SU-DHL-6 (cell line): ENCODE data around the gene ZNF841.

Source experiments
- H2AFZ ChIP-seq: fragments of 200-600 bp; sonication (generic); 2 replicates; pipeline ENCODE4 v1.6.1; 2014; ENCODE audit warnings: low read depth, mild to moderate bottlenecking, moderate library complexity, mixed read lengths, antibody characterized with exemption, low read length; ENCODE audit not compliant: severe bottlenecking
- H3F3A ChIP-seq: fragments of 200-600 bp; shearing (Covaris generic); 2 replicates; pipeline ENCODE4 v1.6.0; 2016; ENCODE audit warnings: antibody characterized with exemption, mild to moderate bottlenecking; ENCODE audit not compliant: insufficient read depth
- H3K27ac ChIP-seq: fragments of 200-600 bp; sonication (generic); 2 replicates; pipeline ENCODE4 v1.5.1; 2016; ENCODE audit warnings: low read depth, mild to moderate bottlenecking, low read length, moderate library complexity, mixed read lengths
- H3K27me3 ChIP-seq: fragments of 200-600 bp; sonication (generic), shearing (Covaris generic); 2 replicates; pipeline ENCODE4 v1.6.0; 2014; ENCODE audit warnings: mild to moderate bottlenecking, low read length
- H3K36me3 ChIP-seq: fragments of 200-600 bp; sonication (generic); 2 replicates; pipeline ENCODE4 v1.6.1; 2014; ENCODE audit warnings: mild to moderate bottlenecking, low read length, mixed read lengths
- H3K4me2 ChIP-seq: fragments of 300-600, 200-600 bp; shearing (Covaris generic), sonication (generic); 2 replicates; pipeline ENCODE4 v1.6.0; 2014; ENCODE audit warnings: low read length, low read depth, mild to moderate bottlenecking; ENCODE audit not compliant: poor library complexity, severe bottlenecking
- H3K4me3 ChIP-seq: fragments of 200-600 bp; sonication (generic); 2 replicates; pipeline ENCODE4 v1.5.1; 2014; ENCODE audit warnings: antibody characterized with exemption, low read length, mild to moderate bottlenecking, mixed read lengths; ENCODE audit not compliant: insufficient read depth, poor library complexity, severe bottlenecking
- H3K79me2 ChIP-seq: fragments of 200-600 bp; sonication (generic); 2 replicates; pipeline ENCODE4 v1.6.1; 2014; ENCODE audit warnings: mild to moderate bottlenecking, low read length, moderate library complexity; ENCODE audit not compliant: insufficient read depth
- H3K9ac ChIP-seq: fragments of 200-600 bp; sonication (generic); 2 replicates; pipeline ENCODE4 v1.7.0; 2014; ENCODE audit warnings: mild to moderate bottlenecking, low read length
- H3K9me2 ChIP-seq: fragments of 200-600 bp; sonication (generic); replicated peaks from 2 replicates; pipeline ENCODE4 v1.6.1; 2014; ENCODE audit warnings: low read length; ENCODE audit not compliant: insufficient read depth
- H3K9me3 ChIP-seq: fragments of 200-600 bp; sonication (generic); 2 replicates; pipeline ENCODE4 v1.6.1; 2014; ENCODE audit warnings: low read length, mixed read lengths; ENCODE audit not compliant: insufficient read depth
- H4K20me1 ChIP-seq: fragments of 200-600 bp; sonication (generic); 2 replicates; pipeline ENCODE4 v1.6.1; 2014; ENCODE audit warnings: low read depth, mild to moderate bottlenecking, antibody characterized with exemption, low read length, moderate library complexity, mixed read lengths
- EZH2phosphoT487 ChIP-seq: fragments of 200-600 bp; sonication (generic), shearing (Covaris generic); conservative IDR thresholded peaks from 2 replicates; pipeline ENCODE4 v1.6.1; 2018; ENCODE audit warnings: mild to moderate bottlenecking, antibody characterized with exemption, low read length, moderate library complexity, mixed read lengths
- TF ChIP-seq, protein P1 (sequence below): fragments of 200-600 bp; sonication (generic); IDR thresholded peaks from one replicate; pipeline ENCODE4 v1.5.1; 2017; ENCODE audit warnings: antibody characterized with exemption, mild to moderate bottlenecking, low read length, moderate library complexity; ENCODE audit not compliant: insufficient read depth, poor library complexity, severe bottlenecking

Gene ZNF841

DNA sequence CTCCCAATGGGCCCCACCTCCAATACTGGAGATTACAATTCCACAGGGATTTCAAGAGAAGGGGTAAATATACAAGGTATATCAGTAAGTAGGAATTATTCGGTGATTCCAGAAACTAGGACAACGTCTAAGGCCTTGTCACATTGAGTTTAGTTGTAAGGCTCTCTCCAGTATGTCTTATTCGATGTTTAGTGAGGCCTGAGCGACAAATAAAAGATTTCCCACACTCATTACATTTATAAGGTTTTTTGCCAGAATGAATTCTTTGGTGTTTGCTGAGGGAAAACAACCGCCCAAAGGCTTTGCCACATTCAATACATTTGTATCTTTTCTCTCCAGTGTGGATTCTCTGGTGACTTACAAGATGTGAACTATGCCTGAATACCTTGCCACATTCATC lies 19.1 kb upstream of the ZNF841 start:
- Histone ChIP-seq H3K4me3 (no peak overlapping the region), H3K9ac (no peak overlapping the region), H3K79me2 (no peaks in the 10 kb centered on the region), H2AFZ (no peak overlapping the region), H3K9me3 (peaks cover 90% of the 10 kb centered on the region; the same call in 1 of the 2 replicates), H3K4me2 (no peak overlapping the region), H4K20me1 (no peaks in the 10 kb centered on the region), H3K36me3 (peaks cover 48% of the 10 kb centered on the region), H3K27ac (no peak overlapping the region), H3F3A (no peaks in the 10 kb centered on the region), H3K9me2 (no peaks in the 10 kb centered on the region), H3K27me3 (no peaks in the 10 kb centered on the region)
- TF ChIP-seq EZH2phosphoT487: no peak
- TF ChIP-seq, protein P1, sequence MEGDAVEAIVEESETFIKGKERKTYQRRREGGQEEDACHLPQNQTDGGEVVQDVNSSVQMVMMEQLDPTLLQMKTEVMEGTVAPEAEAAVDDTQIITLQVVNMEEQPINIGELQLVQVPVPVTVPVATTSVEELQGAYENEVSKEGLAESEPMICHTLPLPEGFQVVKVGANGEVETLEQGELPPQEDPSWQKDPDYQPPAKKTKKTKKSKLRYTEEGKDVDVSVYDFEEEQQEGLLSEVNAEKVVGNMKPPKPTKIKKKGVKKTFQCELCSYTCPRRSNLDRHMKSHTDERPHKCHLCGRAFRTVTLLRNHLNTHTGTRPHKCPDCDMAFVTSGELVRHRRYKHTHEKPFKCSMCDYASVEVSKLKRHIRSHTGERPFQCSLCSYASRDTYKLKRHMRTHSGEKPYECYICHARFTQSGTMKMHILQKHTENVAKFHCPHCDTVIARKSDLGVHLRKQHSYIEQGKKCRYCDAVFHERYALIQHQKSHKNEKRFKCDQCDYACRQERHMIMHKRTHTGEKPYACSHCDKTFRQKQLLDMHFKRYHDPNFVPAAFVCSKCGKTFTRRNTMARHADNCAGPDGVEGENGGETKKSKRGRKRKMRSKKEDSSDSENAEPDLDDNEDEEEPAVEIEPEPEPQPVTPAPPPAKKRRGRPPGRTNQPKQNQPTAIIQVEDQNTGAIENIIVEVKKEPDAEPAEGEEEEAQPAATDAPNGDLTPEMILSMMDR: no peak

GRCh38 chr19:52112624-52113023 lies 17.1 kb upstream of the ZNF841 start:
- Histone ChIP-seq H2AFZ (no peak overlapping the region), H3K9me2 (no peaks in the 10 kb centered on the region), H3K79me2 (no peaks in the 10 kb centered on the region), H3F3A (no peaks in the 10 kb centered on the region), H3K4me3 (no peak overlapping the region), H4K20me1 (no peaks in the 10 kb centered on the region), H3K9ac (no peak overlapping the region), H3K27me3 (no peaks in the 10 kb centered on the region), H3K36me3 (peaks cover 27% of the 10 kb centered on the region), H3K4me2 (no peak overlapping the region), H3K9me3 (peaks cover 79% of the 10 kb centered on the region; the same call in 1 of the 2 replicates), H3K27ac (no peak overlapping the region)
- no peak for TF ChIP-seq EZH2phosphoT487
- TF ChIP-seq, protein P1: no peak

GRCh38 chr19:52110780-52111179 lies 15.2 kb upstream of the ZNF841 start:
- H3K36me3 ChIP-seq: peaks cover 9% of the 10 kb centered on the region
- H3K4me2 ChIP-seq: no peak overlapping the region
- TF ChIP-seq EZH2phosphoT487: no peak
- TF ChIP-seq, protein P1: no peak
- H4K20me1 ChIP-seq: no peaks in the 10 kb centered on the region
- no peaks in the 10 kb centered on the region for H3K79me2 ChIP-seq
- no peak overlapping the region for H3K4me3 ChIP-seq
- no peaks in the 10 kb centered on the region for H3K9me2 ChIP-seq
- H2AFZ ChIP-seq: no peak overlapping the region
- H3F3A ChIP-seq: no peaks in the 10 kb centered on the region
- H3K9ac ChIP-seq: no peak overlapping the region
- no peaks in the 10 kb centered on the region for H3K27me3 ChIP-seq
- no peak overlapping the region for H3K27ac ChIP-seq
- H3K9me3 ChIP-seq: peaks cover 64% of the 10 kb centered on the region; the same call in 1 of the 2 replicates
